Panc1 (cell line): ENCODE data around the gene KRT34.
"Not testable (repeated sequence)": the region's sequence is repeated elsewhere in the genome, so short reads cannot be mapped to it uniquely, and the experiment has no call there.

ENCODE experiments used
- POLR2AphosphoS5 ChIP-seq: IDR thresholded peaks from 2 replicates; pipeline ENCODE4 v1.6.1; 2012; ENCODE audit warnings: mild to moderate bottlenecking, low read depth, low read length, moderate library complexity
- TCF7L2 ChIP-seq: IDR thresholded peaks from 2 replicates; pipeline ENCODE4 v1.6.1; 2011; ENCODE audit warnings: mild to moderate bottlenecking, low read depth, low read length, inconsistent platforms
- TF ChIP-seq, protein P1 (sequence below), 2 experiments: IDR thresholded peaks; 2 replicates each; pipeline ENCODE4 v1.6.1; 2011 to 2012; ENCODE audit warnings: low read depth in 2 of 2, control low read depth in 1 of 2, low read length in 1 of 2, mild to moderate bottlenecking in 1 of 2, moderate library complexity in 1 of 2; ENCODE audit not compliant: insufficient read depth in 1 of 2
- TF ChIP-seq, protein P2 (sequence below): fragments of 450-650 bp; IDR thresholded peaks from 2 replicates; pipeline ENCODE4 v1.5.1; 2017; ENCODE audit warnings: mild to moderate bottlenecking

DNA sequence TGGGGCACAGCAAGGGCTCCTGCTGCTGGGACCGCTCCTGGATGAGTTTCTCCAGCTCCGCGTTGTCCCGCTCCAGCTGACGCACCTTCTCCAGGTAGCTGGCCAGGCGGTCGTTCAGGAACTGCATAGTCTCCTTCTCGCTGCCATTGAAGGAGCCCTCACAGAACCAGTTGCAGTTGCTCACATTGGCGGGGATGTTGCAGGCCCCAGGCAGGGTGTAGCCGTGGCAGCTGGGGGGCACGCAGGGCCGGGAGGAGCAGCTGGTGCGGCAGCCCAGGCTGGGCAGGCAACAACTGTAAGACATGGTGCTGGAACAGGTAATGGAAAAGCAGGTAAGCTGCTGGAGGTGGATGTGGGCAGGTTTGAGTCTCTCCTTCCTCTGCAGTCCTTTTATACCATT lies at the start of gene KRT34:
- TF ChIP-seq, protein P1, sequence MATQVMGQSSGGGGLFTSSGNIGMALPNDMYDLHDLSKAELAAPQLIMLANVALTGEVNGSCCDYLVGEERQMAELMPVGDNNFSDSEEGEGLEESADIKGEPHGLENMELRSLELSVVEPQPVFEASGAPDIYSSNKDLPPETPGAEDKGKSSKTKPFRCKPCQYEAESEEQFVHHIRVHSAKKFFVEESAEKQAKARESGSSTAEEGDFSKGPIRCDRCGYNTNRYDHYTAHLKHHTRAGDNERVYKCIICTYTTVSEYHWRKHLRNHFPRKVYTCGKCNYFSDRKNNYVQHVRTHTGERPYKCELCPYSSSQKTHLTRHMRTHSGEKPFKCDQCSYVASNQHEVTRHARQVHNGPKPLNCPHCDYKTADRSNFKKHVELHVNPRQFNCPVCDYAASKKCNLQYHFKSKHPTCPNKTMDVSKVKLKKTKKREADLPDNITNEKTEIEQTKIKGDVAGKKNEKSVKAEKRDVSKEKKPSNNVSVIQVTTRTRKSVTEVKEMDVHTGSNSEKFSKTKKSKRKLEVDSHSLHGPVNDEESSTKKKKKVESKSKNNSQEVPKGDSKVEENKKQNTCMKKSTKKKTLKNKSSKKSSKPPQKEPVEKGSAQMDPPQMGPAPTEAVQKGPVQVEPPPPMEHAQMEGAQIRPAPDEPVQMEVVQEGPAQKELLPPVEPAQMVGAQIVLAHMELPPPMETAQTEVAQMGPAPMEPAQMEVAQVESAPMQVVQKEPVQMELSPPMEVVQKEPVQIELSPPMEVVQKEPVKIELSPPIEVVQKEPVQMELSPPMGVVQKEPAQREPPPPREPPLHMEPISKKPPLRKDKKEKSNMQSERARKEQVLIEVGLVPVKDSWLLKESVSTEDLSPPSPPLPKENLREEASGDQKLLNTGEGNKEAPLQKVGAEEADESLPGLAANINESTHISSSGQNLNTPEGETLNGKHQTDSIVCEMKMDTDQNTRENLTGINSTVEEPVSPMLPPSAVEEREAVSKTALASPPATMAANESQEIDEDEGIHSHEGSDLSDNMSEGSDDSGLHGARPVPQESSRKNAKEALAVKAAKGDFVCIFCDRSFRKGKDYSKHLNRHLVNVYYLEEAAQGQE (IDR thresholded peaks at IDR 0.05; ENCODE audit: insufficient read depth in 1 of 2, low read depth in 2 of 2, low read length in 1 of 2) = not testable (repeated sequence)
- TF ChIP-seq, protein P2, sequence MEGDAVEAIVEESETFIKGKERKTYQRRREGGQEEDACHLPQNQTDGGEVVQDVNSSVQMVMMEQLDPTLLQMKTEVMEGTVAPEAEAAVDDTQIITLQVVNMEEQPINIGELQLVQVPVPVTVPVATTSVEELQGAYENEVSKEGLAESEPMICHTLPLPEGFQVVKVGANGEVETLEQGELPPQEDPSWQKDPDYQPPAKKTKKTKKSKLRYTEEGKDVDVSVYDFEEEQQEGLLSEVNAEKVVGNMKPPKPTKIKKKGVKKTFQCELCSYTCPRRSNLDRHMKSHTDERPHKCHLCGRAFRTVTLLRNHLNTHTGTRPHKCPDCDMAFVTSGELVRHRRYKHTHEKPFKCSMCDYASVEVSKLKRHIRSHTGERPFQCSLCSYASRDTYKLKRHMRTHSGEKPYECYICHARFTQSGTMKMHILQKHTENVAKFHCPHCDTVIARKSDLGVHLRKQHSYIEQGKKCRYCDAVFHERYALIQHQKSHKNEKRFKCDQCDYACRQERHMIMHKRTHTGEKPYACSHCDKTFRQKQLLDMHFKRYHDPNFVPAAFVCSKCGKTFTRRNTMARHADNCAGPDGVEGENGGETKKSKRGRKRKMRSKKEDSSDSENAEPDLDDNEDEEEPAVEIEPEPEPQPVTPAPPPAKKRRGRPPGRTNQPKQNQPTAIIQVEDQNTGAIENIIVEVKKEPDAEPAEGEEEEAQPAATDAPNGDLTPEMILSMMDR = not testable (repeated sequence)
- not testable (repeated sequence) for TF ChIP-seq POLR2AphosphoS5, TCF7L2
